Measurements from ENCODE around the gene TECTB.

TECTB gene

GRCh38 chr10:112311481-112311880 is 28.3 kb downstream of the TECTB start:
- Histone ChIP-seq H3K9ac (ENCODE audit: low read length) (no peak overlapping the region), H3K27ac (ENCODE audit: low read depth, low read length) (no peak overlapping the region), H3K4me2 (ENCODE audit: low read depth, low read length, poor library complexity, severe bottlenecking) (no peak overlapping the region), H3K4me3 (ENCODE audit: insufficient read depth, low read length, poor library complexity, severe bottlenecking) (no peak overlapping the region), H4K20me1 (ENCODE audit: low read depth, low read length) (no peaks in the 10 kb centered on the region), H3K79me2 (ENCODE audit: insufficient read depth, low read length) (no peaks in the 10 kb centered on the region), H3K9me3 (ENCODE audit: insufficient read depth, low read length) (no peaks in the 10 kb centered on the region), H3F3A (ENCODE audit: insufficient read depth) (no peaks in the 10 kb centered on the region), H2AFZ (ENCODE audit: low read depth, low read length, severe bottlenecking) (no peak overlapping the region), H3K36me3 (ENCODE audit: low read length) (no peaks in the 10 kb centered on the region), H3K27me3 (ENCODE audit: low read length) (no peaks in the 10 kb centered on the region), H3K9me2 (replicated peaks; ENCODE audit: insufficient read depth, low read length) (no peaks in the 10 kb centered on the region)
- TF ChIP-seq CTCF (IDR thresholded peaks at IDR 0.05; ENCODE audit: insufficient read depth, low read length, poor library complexity, severe bottlenecking): no peak
- no peak for TF ChIP-seq EZH2phosphoT487 (conservative IDR thresholded peaks at IDR 0.05; ENCODE audit: low read length)

- H3K36me3 ChIP-seq (ENCODE audit: low read length): no peaks in the 10 kb centered on the region
- H3K27me3 ChIP-seq (ENCODE audit: low read length): no peaks in the 10 kb centered on the region
- no peaks in the 10 kb centered on the region for H3K9me2 ChIP-seq (replicated peaks; ENCODE audit: insufficient read depth, low read length)
- H3F3A ChIP-seq (ENCODE audit: insufficient read depth): no peaks in the 10 kb centered on the region
- H4K20me1 ChIP-seq (ENCODE audit: low read depth, low read length): no peaks in the 10 kb centered on the region
- no peaks in the 10 kb centered on the region for H3K79me2 ChIP-seq (ENCODE audit: insufficient read depth, low read length)
- no peak overlapping the region for H3K4me3 ChIP-seq (ENCODE audit: insufficient read depth, low read length, poor library complexity, severe bottlenecking)
- H3K9ac ChIP-seq (ENCODE audit: low read length): no peak overlapping the region
- no peak overlapping the region for H3K27ac ChIP-seq (ENCODE audit: low read depth, low read length)
- TF ChIP-seq CTCF (IDR thresholded peaks at IDR 0.05; ENCODE audit: insufficient read depth, low read length, poor library complexity, severe bottlenecking): no peak
- no peak for TF ChIP-seq EZH2phosphoT487 (conservative IDR thresholded peaks at IDR 0.05; ENCODE audit: low read length)
- H2AFZ ChIP-seq (ENCODE audit: low read depth, low read length, severe bottlenecking): no peak overlapping the region
- no peaks in the 10 kb centered on the region for H3K9me3 ChIP-seq (ENCODE audit: insufficient read depth, low read length)
- H3K4me2 ChIP-seq (ENCODE audit: low read depth, low read length, poor library complexity, severe bottlenecking): no peak overlapping the region
Observed at GRCh38 chr10:112313234-112313633, 30.0 kb downstream of the TECTB start.

- Histone ChIP-seq H2AFZ (ENCODE audit: low read depth, low read length, severe bottlenecking) (no peak overlapping the region), H3K9me2 (replicated peaks; ENCODE audit: insufficient read depth, low read length) (no peaks in the 10 kb centered on the region), H3K79me2 (ENCODE audit: insufficient read depth, low read length) (no peaks in the 10 kb centered on the region), H3K9ac (ENCODE audit: low read length) (no peak overlapping the region), H3K4me3 (ENCODE audit: insufficient read depth, low read length, poor library complexity, severe bottlenecking) (no peak overlapping the region), H3K27me3 (ENCODE audit: low read length) (no peaks in the 10 kb centered on the region), H3K36me3 (ENCODE audit: low read length) (no peaks in the 10 kb centered on the region), H3F3A (ENCODE audit: insufficient read depth) (no peaks in the 10 kb centered on the region), H3K4me2 (ENCODE audit: low read depth, low read length, poor library complexity, severe bottlenecking) (no peak overlapping the region), H3K9me3 (ENCODE audit: insufficient read depth, low read length) (no peaks in the 10 kb centered on the region), H3K27ac (ENCODE audit: low read depth, low read length) (no peak overlapping the region), H4K20me1 (ENCODE audit: low read depth, low read length) (no peaks in the 10 kb centered on the region)
- no peak for TF ChIP-seq EZH2phosphoT487 (conservative IDR thresholded peaks at IDR 0.05; ENCODE audit: low read length)
- no peak for TF ChIP-seq CTCF (IDR thresholded peaks at IDR 0.05; ENCODE audit: insufficient read depth, low read length, poor library complexity, severe bottlenecking)
Observed at GRCh38 chr10:112313911-112314310, 30.7 kb downstream of the TECTB start.

All from SU-DHL-6 (cell line).